ENCODE results near the gene DISP3.

Gene DISP3

DNA sequence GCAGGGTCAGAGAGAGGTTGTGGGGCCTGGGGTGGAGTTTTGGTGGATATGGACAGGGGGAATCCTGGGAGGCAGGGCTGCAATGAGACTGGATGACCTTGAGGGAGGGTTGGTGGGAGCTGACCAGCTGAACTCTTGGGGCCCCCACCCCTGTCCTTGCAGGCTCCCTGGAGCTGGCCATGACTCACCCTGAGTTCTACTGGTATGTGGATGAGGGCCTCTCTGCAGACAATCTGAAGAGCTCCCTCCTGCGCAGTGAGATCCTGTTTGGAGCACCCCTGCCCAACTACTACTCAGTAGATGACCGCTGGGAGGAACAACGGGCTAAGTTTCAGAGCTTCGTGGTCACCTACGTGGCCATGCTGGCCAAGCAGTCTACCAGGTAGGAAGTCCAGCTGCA is 23.6 kb downstream of the DISP3 start:
- no peak overlapping the region for H3K4me3 ChIP-seq (ENCODE audit: low read length)
- no peak for TF ChIP-seq ZNF274 (IDR thresholded peaks at IDR 0.05; ENCODE audit: low read depth, low read length)

DNA sequence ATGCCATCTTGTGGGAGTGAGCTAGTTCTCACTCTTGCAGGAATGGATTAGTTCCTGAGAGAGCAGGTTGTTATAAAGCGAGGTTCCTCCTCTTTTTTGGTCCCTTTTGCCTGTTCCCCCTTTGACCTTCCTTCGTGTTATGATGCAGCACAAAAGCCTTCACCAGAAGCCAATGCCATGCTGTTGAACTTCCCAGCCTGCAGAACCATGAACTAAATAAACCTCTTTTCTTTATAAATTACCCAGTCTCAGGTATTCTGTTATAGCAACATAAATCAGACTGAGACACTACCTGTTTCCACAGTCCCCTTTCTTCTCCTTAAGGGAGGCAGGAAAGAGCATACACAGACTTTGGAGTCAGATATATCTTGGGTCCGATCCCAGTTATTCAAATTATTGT is 25.6 kb downstream of the DISP3 start:
- no peak overlapping the region for H3K4me3 ChIP-seq (ENCODE audit: low read length)
- no peak for TF ChIP-seq ZNF274 (IDR thresholded peaks at IDR 0.05; ENCODE audit: low read depth, low read length)

GRCh38 chr1:11505591-11506538 is 26.9 kb downstream of the DISP3 start:
- no peak for TF ChIP-seq ZNF274 (IDR thresholded peaks at IDR 0.05; ENCODE audit: low read depth, low read length)
- H3K4me3 ChIP-seq (ENCODE audit: low read length) = no peak overlapping the region

DNA sequence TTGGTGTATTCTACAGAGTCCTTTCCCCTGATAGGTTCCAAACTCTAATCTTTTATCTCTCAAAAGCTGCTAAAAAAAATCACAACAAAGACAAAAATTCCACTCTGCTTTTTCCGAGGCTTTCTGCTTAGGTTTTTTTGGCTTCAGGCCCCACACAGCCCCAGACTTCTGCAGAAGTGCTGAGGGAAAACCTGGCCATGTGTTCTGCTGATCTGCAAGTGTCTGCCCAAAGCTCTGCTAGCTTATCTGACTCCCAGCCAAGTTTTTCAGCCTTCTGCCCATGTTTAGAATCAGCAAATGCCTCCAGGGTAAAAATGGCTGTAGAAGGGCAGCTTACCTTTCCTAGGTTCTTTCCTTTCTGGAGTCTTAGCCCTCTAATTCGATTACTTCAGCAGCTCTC is 28.4 kb downstream of the DISP3 start:
- no peak for TF ChIP-seq ZNF274 (IDR thresholded peaks at IDR 0.05; ENCODE audit: low read depth, low read length)
- no peak overlapping the region for H3K4me3 ChIP-seq (ENCODE audit: low read length)

DNA sequence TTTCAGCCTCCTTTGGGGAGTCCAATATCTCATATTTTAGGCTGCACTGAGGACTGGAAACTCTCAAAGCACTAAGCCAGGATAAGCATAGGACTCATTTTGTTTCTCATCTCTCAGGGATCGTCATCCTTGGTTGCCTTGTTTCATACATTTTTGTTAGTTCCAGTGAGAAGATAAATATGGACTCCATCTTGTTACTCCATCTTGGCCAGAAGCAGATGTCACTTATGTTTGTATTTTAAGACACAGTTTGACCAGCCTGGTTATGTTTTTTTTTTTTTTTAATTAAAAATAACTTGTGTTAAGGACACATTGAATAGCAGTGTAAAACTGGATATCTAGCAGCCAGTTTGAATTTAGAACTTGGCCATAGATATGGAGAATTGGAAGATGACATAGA is 34.7 kb downstream of the DISP3 start:
- TF ChIP-seq ZNF274 (IDR thresholded peaks at IDR 0.05; ENCODE audit: low read depth, low read length) = no peak
- no peak overlapping the region for H3K4me3 ChIP-seq (ENCODE audit: low read length)

DNA sequence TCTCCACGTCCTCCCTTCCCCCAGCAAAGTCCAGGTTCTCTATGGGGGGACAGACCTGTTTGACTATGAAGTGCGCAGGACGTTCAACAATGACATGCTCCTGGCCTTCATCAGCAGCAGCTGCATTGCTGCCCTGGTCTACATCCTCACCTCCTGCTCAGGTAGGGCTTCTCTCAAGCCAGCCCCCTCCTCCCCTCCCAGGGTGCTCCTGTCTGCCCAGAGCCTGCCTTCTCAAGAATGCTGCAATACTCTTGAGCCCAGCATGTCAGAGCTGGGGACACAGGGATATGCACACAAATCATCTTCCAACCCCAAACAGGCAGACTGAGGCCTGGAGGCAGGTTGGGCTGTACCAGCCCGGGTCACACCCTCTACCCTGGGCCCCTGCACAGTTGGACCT is 35.4 kb downstream of the DISP3 start:
- no peak for TF ChIP-seq ZNF274 (IDR thresholded peaks at IDR 0.05; ENCODE audit: low read depth, low read length)
- H3K4me3 ChIP-seq (ENCODE audit: low read length) = no peak overlapping the region

- TF ChIP-seq ZNF274 (IDR thresholded peaks at IDR 0.05; ENCODE audit: low read depth, low read length) = no peak
- no peak overlapping the region for H3K4me3 ChIP-seq (ENCODE audit: low read length)
These were observed 36.7 kb downstream of the DISP3 start for GRCh38 chr1:11515368-11516300.

DNA sequence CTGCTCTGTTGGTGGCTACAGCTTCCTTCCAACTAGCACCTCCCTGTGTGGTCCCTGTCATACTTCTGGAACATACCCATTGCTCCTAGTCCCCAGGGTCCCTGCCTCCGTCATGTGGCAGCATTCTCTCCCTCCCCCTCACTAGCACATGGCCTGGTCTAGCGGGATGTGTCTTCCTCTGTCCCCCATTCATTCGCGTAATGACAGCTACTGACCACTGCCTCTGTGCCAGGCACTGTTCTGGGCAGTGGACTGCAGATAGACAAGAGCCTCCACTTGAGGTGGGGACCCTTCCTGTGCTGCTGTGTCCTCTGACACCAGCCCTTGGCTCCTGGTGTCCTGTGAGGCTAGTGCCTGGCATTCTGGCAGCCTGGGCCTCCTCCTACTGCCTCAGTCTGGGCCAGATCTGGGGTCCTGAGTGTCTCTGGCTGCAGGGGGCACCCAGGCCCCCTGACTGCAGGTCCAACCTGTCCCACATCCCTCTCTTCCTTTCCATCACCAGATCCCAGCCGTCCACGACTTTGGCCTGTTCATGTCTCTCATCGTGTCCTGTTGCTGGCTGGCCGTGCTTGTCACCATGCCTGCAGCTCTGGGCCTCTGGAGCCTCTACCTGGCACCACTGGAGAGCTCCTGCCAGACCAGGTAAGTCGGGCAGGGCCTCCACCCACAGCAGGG is 38.1 kb downstream of the DISP3 start:
- TF ChIP-seq ZNF274 (IDR thresholded peaks at IDR 0.05; ENCODE audit: low read depth, low read length) = no peak
- no peak overlapping the region for H3K4me3 ChIP-seq (ENCODE audit: low read length)

DNA sequence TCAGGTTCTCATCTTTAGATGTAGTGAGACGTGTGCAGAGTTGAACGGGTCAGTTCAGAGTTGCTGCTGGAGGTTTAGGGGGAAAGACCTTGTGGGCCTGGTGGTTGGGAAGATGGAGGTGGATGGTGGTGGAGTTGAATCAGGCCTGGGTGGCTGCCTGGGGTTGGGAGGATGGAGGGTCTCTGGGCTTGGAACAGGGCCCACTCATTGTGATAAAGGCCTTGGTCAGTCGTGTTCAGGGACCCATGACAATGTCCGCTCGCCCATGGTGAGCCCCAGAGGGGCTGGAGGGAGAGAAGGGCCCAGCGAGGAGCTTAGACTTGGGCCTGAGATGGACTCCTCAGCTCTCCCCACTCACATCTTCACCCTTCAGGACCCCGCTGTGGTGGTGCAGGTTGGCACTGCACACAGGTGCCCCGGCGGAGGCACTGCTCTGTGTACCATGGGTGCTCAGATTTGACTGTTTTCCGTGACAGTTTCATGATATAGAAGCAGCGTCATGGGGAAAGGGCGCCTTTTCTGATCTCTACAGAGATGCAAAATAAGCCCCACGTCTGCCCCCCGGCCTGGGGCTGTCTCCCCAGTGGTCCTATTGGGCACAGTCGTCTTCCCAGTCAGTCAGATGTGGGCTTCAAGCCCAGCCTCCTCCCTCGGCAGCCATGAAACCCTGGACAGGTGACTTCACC is 39.2 kb downstream of the DISP3 start:
- no peak for TF ChIP-seq ZNF274 (IDR thresholded peaks at IDR 0.05; ENCODE audit: low read depth, low read length)

GRCh38 chr1:11518791-11519628 is 40.1 kb downstream of the DISP3 start:
- no peak for TF ChIP-seq ZNF274 (IDR thresholded peaks at IDR 0.05; ENCODE audit: low read depth, low read length)
- no peak overlapping the region for H3K4me3 ChIP-seq (ENCODE audit: low read length)

More for the DNA sequence above, 39.2 kb downstream of the DISP3 start:
- no peak overlapping the region for H3K4me3 ChIP-seq (ENCODE audit: low read length)

GRCh38 chr1:11519629-11520031 is 40.7 kb downstream of the DISP3 start:
- no peak for TF ChIP-seq ZNF274 (IDR thresholded peaks at IDR 0.05; ENCODE audit: low read depth, low read length)
- H3K4me3 ChIP-seq (ENCODE audit: low read length) = no peak overlapping the region

DNA sequence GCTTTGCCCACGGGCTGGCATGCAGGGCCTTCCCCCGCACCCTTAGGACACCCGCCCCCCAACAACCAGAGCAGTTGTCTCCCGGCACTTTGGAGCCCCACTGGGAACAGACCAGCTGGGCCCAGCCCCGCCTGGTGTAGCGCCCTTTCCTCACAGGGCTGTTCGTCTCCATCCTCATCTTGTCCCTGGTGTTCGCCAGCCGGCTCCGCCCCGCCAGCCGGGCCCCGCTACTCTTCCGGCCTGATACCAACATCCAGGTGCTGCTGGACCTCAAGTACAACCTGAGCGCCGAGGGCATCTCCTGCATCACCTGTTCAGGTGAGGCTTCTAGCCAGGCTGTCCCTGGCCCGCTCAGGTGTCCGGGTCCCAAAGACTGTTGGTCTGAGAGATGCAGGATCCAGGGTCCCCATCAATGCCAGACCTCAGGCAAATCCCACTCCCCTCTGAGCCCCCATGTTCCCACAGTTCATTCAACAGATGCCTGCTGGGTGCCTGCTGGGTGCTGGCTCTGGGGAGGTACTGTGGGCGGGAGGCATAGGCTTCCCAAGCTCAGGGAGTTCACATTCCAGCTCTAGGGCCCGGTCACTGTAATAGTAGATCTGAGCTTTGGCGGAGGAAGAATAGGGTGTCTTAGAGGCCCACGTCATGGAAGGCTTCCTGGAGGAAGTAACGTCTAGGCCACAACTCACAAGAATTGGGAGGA is 41.7 kb downstream of the DISP3 start:
- H3K4me3 ChIP-seq (ENCODE audit: low read length) = no peak overlapping the region
- TF ChIP-seq ZNF274 (IDR thresholded peaks at IDR 0.05; ENCODE audit: low read depth, low read length) = no peak

Data from GM08714 (cell line).